ENCODE measurements around the gene HSPA1L. TPM values are rescaled to one million over a fixed set of nuclear protein-coding genes. Genes with fewer than 3 reads are reported as not detected.

The HSPA1L gene
- polyA plus RNA-seq, 1 donor from 2014 or later, result 2.6 TPM

DNA sequence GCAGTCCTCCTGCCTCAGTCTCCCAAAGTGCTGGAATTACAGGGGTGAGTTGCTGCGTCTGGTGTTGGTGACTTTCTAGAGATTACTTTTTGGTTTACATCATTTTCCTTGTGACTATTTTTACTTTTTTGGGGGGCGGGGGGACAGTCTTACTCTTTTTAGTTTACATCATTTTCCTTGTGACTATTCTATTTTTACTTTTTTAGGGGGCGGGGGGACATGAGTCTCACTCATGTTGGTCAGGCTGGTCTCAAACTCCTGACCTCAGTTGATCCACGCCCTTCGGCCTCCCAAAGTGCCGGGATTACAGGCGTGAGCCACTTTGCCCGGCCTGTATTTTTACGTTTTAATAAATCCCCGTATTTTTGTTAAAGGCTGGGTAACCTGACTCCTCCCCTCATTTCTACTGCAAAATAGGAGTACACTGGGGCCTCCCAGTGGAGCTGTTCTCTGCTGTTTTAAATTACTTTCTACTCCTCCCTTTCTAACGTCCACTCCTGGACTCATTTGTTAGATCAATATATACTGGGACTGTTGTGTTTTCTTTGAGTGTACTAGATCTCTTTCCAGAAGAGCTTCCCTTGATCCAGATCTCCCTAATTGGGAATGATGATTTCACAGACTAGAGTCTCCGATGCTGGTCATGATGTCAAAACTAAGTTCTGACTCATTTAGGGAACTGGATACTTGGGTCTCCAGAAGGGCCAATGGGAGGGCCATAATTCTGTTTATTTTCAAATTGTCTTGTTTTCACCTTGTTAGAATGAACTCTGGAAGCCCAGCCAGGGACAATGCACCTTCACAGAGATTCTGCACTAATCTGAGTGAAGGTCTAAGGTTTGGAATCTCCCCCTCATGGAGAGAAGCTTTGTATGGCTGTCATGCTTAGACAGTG, 21.6 kb upstream of the HSPA1L start:
- Histone ChIP-seq H3K4me2 (ENCODE audit: low read length) (peak overlapping the region; percentile 90), H3K9me2 (ENCODE audit: insufficient read depth, low read length) (no peaks in the 10 kb centered on the region), H4K20me1 (ENCODE audit: insufficient read depth) (no peaks in the 10 kb centered on the region), H3K79me2 (replicated peaks; ENCODE audit: insufficient read depth, low read length) (peaks cover 33% of the 10 kb centered on the region), H3K4me3 (ENCODE audit: low read length) (peak overlapping the region; percentile 98), H3K9me3 (ENCODE audit: low read length) (no peaks in the 10 kb centered on the region), H3K27ac (ENCODE audit: low read length) (peak overlapping the region; percentile 94), H3K36me3 (ENCODE audit: insufficient read depth, low read length) (peaks cover 4% of the 10 kb centered on the region), H3K27me3 (ENCODE audit: insufficient read depth, low read depth, low read length) (no peaks in the 10 kb centered on the region), H3K9ac (ENCODE audit: low read length) (peak overlapping the region; percentile 98), H3F3A (ENCODE audit: insufficient read depth, low read length, poor library complexity, severe bottlenecking) (no peaks in the 10 kb centered on the region), H2AFZ (ENCODE audit: low read depth, low read length) (no peak overlapping the region)
- no peak for TF ChIP-seq RAD21 (conservative IDR thresholded peaks at IDR 0.05)
- no peak for TF ChIP-seq POLR2AphosphoS5 (IDR thresholded peaks at IDR 0.05)
- no peak for TF ChIP-seq EZH2 (IDR thresholded peaks at IDR 0.05; ENCODE audit: borderline replicate concordance, insufficient read depth, low read length, poor library complexity, severe bottlenecking)
- no peak for TF ChIP-seq TAF1 (IDR thresholded peaks at IDR 0.05; ENCODE audit: low read depth)
- no peak for TF ChIP-seq EP300 (conservative IDR thresholded peaks at IDR 0.05; ENCODE audit: poor library complexity, severe bottlenecking)
- TF ChIP-seq, protein P1, sequence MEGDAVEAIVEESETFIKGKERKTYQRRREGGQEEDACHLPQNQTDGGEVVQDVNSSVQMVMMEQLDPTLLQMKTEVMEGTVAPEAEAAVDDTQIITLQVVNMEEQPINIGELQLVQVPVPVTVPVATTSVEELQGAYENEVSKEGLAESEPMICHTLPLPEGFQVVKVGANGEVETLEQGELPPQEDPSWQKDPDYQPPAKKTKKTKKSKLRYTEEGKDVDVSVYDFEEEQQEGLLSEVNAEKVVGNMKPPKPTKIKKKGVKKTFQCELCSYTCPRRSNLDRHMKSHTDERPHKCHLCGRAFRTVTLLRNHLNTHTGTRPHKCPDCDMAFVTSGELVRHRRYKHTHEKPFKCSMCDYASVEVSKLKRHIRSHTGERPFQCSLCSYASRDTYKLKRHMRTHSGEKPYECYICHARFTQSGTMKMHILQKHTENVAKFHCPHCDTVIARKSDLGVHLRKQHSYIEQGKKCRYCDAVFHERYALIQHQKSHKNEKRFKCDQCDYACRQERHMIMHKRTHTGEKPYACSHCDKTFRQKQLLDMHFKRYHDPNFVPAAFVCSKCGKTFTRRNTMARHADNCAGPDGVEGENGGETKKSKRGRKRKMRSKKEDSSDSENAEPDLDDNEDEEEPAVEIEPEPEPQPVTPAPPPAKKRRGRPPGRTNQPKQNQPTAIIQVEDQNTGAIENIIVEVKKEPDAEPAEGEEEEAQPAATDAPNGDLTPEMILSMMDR (IDR thresholded peaks at IDR 0.05; ENCODE audit: poor library complexity, severe bottlenecking), result no peak
- TF ChIP-seq, protein P2, sequence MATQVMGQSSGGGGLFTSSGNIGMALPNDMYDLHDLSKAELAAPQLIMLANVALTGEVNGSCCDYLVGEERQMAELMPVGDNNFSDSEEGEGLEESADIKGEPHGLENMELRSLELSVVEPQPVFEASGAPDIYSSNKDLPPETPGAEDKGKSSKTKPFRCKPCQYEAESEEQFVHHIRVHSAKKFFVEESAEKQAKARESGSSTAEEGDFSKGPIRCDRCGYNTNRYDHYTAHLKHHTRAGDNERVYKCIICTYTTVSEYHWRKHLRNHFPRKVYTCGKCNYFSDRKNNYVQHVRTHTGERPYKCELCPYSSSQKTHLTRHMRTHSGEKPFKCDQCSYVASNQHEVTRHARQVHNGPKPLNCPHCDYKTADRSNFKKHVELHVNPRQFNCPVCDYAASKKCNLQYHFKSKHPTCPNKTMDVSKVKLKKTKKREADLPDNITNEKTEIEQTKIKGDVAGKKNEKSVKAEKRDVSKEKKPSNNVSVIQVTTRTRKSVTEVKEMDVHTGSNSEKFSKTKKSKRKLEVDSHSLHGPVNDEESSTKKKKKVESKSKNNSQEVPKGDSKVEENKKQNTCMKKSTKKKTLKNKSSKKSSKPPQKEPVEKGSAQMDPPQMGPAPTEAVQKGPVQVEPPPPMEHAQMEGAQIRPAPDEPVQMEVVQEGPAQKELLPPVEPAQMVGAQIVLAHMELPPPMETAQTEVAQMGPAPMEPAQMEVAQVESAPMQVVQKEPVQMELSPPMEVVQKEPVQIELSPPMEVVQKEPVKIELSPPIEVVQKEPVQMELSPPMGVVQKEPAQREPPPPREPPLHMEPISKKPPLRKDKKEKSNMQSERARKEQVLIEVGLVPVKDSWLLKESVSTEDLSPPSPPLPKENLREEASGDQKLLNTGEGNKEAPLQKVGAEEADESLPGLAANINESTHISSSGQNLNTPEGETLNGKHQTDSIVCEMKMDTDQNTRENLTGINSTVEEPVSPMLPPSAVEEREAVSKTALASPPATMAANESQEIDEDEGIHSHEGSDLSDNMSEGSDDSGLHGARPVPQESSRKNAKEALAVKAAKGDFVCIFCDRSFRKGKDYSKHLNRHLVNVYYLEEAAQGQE (IDR thresholded peaks at IDR 0.05; ENCODE audit: borderline replicate concordance), result no peak
- TF ChIP-seq SMC3 (conservative IDR thresholded peaks at IDR 0.05; ENCODE audit: poor library complexity), result no peak
- TF ChIP-seq MXI1 (conservative IDR thresholded peaks at IDR 0.05; ENCODE audit: poor library complexity, severe bottlenecking), result no peak

DNA sequence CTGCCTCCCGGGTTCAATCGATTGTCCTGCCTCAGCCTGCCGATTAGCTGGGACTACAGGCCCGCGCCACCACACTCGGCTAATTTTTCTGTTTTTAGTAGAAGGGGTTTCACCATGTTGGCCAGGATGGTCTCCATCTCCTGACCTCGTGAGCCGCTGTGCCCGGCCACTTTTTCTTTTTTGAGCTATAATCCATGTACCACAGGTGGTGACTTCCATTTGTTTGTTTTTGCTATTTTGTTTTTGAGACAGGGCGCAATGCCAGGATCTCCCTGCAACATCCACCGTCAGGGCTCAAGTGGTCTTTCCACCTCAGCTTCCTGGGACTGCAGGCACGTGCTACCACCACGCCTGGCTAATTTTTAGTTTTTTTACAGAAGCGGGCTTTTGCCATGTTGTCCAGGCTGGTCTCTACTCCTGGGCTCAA, 21.0 kb upstream of the HSPA1L start:
- Histone ChIP-seq H3K79me2 (replicated peaks; ENCODE audit: insufficient read depth, low read length) (peaks cover 39% of the 10 kb centered on the region), H3K27me3 (ENCODE audit: insufficient read depth, low read depth, low read length) (no peaks in the 10 kb centered on the region), H3F3A (ENCODE audit: insufficient read depth, low read length, poor library complexity, severe bottlenecking) (no peaks in the 10 kb centered on the region), H4K20me1 (ENCODE audit: insufficient read depth) (no peaks in the 10 kb centered on the region), H3K4me2 (ENCODE audit: low read length) (peak overlapping the region; percentile 90), H3K27ac (ENCODE audit: low read length) (peak overlapping the region; percentile 94), H3K9me3 (ENCODE audit: low read length) (no peaks in the 10 kb centered on the region), H2AFZ (ENCODE audit: low read depth, low read length) (no peak overlapping the region), H3K9me2 (ENCODE audit: insufficient read depth, low read length) (no peaks in the 10 kb centered on the region), H3K9ac (ENCODE audit: low read length) (peak overlapping the region; percentile 98), H3K36me3 (ENCODE audit: insufficient read depth, low read length) (peaks cover 4% of the 10 kb centered on the region), H3K4me3 (ENCODE audit: low read length) (peak overlapping the region; percentile 98)
- TF ChIP-seq, protein P1 (IDR thresholded peaks at IDR 0.05; ENCODE audit: poor library complexity, severe bottlenecking), result no peak
- TF ChIP-seq MXI1 (conservative IDR thresholded peaks at IDR 0.05; ENCODE audit: poor library complexity, severe bottlenecking) (no peak), POLR2AphosphoS5 (IDR thresholded peaks at IDR 0.05) (no peak), RAD21 (conservative IDR thresholded peaks at IDR 0.05) (no peak)
